H1 (cell line): ENCODE results near the gene ME1. TPM values are rescaled to one million over a fixed set of nuclear protein-coding genes. Genes with fewer than 3 reads are reported as not detected.

Experiments used
- RXRA ChIP-seq: IDR thresholded peaks from 2 replicates; pipeline ENCODE4 v1.6.1; 2011; ENCODE audit warnings: low read depth, mild to moderate bottlenecking, low read length, moderate library complexity; ENCODE audit not compliant: insufficient read depth
- TAF1 ChIP-seq: IDR thresholded peaks from 2 replicates; pipeline ENCODE4 v1.6.1; 2011; ENCODE audit warnings: mild to moderate bottlenecking, low read depth, low read length
- polyA plus RNA-seq, 7 experiments: library from polyadenylated mRNA; depleted of rRNA in 3 of 7; stranded (reverse) in 5 of 7; unstranded in 2 of 7; fragments of >200 nt in 5 of 7; fragments of 200-250 nt in 2 of 7; gene quantifications; 1 replicate in 5 of 7; 2 replicates in 1 of 7; 4 replicates in 1 of 7; pipeline versions ENCODE4 v1.2.1 to v1.2.3, GENCODE V29; 2011 to 2013; ENCODE audit warnings: missing spikeins in 2 of 7, mixed read lengths in 2 of 7
- total RNA-seq: library from RNA; stranded (reverse); fragmentation: NEBNext Ultra II Directional; extraction: Animal tissue kit (Norgen Biotek cat#: 25700); gene quantifications from 2 replicates; pipeline ENCODE4 v1.2.1, GENCODE V29; 2021
- TF ChIP-seq, protein P1 (sequence below): IDR thresholded peaks from 2 replicates; pipeline ENCODE4 v1.6.1; 2012; ENCODE audit warnings: low read length, inconsistent platforms

The ME1 gene
- total and polyA plus RNA-seq, 2 of the 8 experiments (the other 6 are each of a cell fraction or from before 2014, with no cell fraction given) = 1.3 to 3.9 TPM

GRCh38 chr6:83226517-83226916 is 204.3 kb downstream of the ME1 start (continued):
- TF ChIP-seq, protein P1, sequence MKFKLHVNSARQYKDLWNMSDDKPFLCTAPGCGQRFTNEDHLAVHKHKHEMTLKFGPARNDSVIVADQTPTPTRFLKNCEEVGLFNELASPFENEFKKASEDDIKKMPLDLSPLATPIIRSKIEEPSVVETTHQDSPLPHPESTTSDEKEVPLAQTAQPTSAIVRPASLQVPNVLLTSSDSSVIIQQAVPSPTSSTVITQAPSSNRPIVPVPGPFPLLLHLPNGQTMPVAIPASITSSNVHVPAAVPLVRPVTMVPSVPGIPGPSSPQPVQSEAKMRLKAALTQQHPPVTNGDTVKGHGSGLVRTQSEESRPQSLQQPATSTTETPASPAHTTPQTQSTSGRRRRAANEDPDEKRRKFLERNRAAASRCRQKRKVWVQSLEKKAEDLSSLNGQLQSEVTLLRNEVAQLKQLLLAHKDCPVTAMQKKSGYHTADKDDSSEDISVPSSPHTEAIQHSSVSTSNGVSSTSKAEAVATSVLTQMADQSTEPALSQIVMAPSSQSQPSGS = no peak
- TF ChIP-seq TAF1 (no peak), RXRA (no peak)
